RWPE2 (cell line): ENCODE data around the gene EPB41L2.

ENCODE experiments used
- ATAC-seq: fragments of 200-7000 bp; cut with Tn5 transposase; 3 replicates; pipeline ENCODE4 v1.9.1; 2021; ENCODE audit warnings: low read depth
- DNase-seq: peaks from one replicate; pipeline ENCODE4 v3.0.0-alpha.2; 2020; ENCODE audit warnings: low spot score
- H3K27ac ChIP-seq: fragments of 450-650 bp; 2 replicates; pipeline ENCODE4 v1.5.1; 2017; ENCODE audit warnings: mild to moderate bottlenecking; ENCODE audit not compliant: poor library complexity, severe bottlenecking
- H3K27me3 ChIP-seq: fragments of 250-450 bp; sonication (Bioruptor Pico); 2 replicates; pipeline ENCODE4 v1.5.1; 2021; ENCODE audit warnings: mild to moderate bottlenecking, moderate library complexity; ENCODE audit not compliant: insufficient read depth, poor library complexity, severe bottlenecking
- H3K36me3 ChIP-seq: fragments of 250-450 bp; sonication (Bioruptor Pico); 2 replicates; pipeline ENCODE4 v1.5.1; 2020; ENCODE audit warnings: low read depth, mild to moderate bottlenecking, moderate library complexity
- H3K4me1 ChIP-seq: fragments of 250-450 bp; sonication (Bioruptor Pico); 2 replicates; pipeline ENCODE4 v1.5.1; 2021; ENCODE audit warnings: mild to moderate bottlenecking, moderate library complexity; ENCODE audit not compliant: insufficient read depth, poor library complexity, severe bottlenecking
- H3K4me3 ChIP-seq: fragments of 250-450 bp; sonication (Bioruptor Pico); 2 replicates; pipeline ENCODE4 v1.5.1; 2021; ENCODE audit warnings: mild to moderate bottlenecking, moderate library complexity; ENCODE audit not compliant: severe bottlenecking
- H3K9me3 ChIP-seq: fragments of 250-450 bp; sonication (Bioruptor Pico); 2 replicates; pipeline ENCODE4 v1.5.1; 2021; ENCODE audit warnings: mild to moderate bottlenecking, moderate library complexity; ENCODE audit not compliant: severe bottlenecking
- TF ChIP-seq, protein P1 (sequence below): fragments of 450-650 bp; IDR thresholded peaks from one replicate; pipeline ENCODE4 v1.5.1; 2017; ENCODE audit warnings: mild to moderate bottlenecking, moderate library complexity; ENCODE audit not compliant: poor library complexity, severe bottlenecking

Gene EPB41L2

GRCh38 chr6:130794738-130795137 lies 268.3 kb downstream of the EPB41L2 start:
- Histone ChIP-seq H3K27me3 (no peaks in the 10 kb centered on the region), H3K27ac (no peak overlapping the region), H3K36me3 (no peaks in the 10 kb centered on the region), H3K9me3 (no peaks in the 10 kb centered on the region), H3K4me3 (no peak overlapping the region), H3K4me1 (no peaks in the 10 kb centered on the region)
- ATAC-seq (no peak), DNase-seq (no peak)
- TF ChIP-seq, protein P1, sequence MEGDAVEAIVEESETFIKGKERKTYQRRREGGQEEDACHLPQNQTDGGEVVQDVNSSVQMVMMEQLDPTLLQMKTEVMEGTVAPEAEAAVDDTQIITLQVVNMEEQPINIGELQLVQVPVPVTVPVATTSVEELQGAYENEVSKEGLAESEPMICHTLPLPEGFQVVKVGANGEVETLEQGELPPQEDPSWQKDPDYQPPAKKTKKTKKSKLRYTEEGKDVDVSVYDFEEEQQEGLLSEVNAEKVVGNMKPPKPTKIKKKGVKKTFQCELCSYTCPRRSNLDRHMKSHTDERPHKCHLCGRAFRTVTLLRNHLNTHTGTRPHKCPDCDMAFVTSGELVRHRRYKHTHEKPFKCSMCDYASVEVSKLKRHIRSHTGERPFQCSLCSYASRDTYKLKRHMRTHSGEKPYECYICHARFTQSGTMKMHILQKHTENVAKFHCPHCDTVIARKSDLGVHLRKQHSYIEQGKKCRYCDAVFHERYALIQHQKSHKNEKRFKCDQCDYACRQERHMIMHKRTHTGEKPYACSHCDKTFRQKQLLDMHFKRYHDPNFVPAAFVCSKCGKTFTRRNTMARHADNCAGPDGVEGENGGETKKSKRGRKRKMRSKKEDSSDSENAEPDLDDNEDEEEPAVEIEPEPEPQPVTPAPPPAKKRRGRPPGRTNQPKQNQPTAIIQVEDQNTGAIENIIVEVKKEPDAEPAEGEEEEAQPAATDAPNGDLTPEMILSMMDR, result no peak

DNA sequence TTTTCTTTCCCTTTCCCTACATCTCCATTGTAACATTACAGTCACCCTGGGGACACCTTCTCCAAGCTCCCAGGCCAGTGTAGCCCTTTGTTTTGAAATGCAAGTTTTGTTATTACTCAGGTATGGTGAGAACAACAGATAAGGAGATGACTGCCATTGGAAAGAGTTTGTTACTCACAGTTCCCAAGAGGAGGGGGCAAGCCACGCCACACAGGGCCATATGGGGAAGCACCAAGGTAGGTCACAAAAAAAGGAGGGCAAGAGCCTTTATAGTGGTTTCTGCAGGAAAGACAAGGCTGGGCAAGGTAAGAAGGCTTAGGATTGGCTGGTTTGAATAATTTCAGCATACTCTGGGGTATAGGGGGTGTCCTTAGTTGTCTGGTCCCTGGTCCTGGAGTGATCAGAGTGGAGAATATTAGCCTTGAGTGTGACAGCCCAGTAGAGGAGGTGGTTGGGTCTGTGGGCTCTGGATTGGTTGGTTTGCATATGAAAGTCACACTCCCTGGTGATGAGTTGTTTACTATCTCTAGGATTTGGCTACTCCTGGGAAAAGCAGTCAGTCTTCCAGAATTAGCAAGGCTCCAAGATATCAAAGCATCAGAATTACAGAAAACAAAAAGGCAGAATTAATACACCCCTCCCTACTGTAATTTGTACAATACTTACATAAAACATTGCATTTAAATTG lies 268.9 kb downstream of the EPB41L2 start:
- DNase-seq (no peak), ATAC-seq (no peak)
- Histone ChIP-seq H3K36me3 (no peaks in the 10 kb centered on the region), H3K9me3 (no peaks in the 10 kb centered on the region), H3K4me1 (no peaks in the 10 kb centered on the region), H3K27me3 (no peaks in the 10 kb centered on the region), H3K27ac (no peak overlapping the region), H3K4me3 (no peak overlapping the region)
- TF ChIP-seq, protein P1, result no peak
